Prostate gland (tissue), 2 donors: ENCODE data around the gene ARL5B.

Experiments used
- POLR2A ChIP-seq: fragments of 450-650 bp; IDR thresholded peaks from one replicate; pipeline ENCODE4 v1.6.1; 2016; ENCODE audit warnings: antibody characterized with exemption, mild to moderate bottlenecking
- TF ChIP-seq, protein P1 (sequence below), 4 experiments: fragments of 200-600 bp in 2 of 4; fragments of 450-650 bp in 2 of 4; sonication (generic) in 2 of 4; IDR thresholded peaks; 1 replicate in 3 of 4; 2 replicates in 1 of 4; pipeline ENCODE4 v1.5.1; 2016 to 2019; ENCODE audit warnings: antibody characterized with exemption in 4 of 4, mild to moderate bottlenecking in 2 of 4, moderate library complexity in 2 of 4

- no peak for TF ChIP-seq POLR2A
- TF ChIP-seq, protein P1, sequence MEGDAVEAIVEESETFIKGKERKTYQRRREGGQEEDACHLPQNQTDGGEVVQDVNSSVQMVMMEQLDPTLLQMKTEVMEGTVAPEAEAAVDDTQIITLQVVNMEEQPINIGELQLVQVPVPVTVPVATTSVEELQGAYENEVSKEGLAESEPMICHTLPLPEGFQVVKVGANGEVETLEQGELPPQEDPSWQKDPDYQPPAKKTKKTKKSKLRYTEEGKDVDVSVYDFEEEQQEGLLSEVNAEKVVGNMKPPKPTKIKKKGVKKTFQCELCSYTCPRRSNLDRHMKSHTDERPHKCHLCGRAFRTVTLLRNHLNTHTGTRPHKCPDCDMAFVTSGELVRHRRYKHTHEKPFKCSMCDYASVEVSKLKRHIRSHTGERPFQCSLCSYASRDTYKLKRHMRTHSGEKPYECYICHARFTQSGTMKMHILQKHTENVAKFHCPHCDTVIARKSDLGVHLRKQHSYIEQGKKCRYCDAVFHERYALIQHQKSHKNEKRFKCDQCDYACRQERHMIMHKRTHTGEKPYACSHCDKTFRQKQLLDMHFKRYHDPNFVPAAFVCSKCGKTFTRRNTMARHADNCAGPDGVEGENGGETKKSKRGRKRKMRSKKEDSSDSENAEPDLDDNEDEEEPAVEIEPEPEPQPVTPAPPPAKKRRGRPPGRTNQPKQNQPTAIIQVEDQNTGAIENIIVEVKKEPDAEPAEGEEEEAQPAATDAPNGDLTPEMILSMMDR (IDR thresholded peaks at IDR 0.05) = no peak
Observed at GRCh38 chr10:18687706-18688105, 28.5 kb downstream of the ARL5B start.
